IgD-negative memory B cell (primary cell): Measurements from ENCODE around the gene CUL7. TPM values are rescaled to one million over a fixed set of nuclear protein-coding genes. Genes with fewer than 3 reads are reported as not detected.
"Not testable (repeated sequence)": the region's sequence is repeated elsewhere in the genome, so short reads cannot be mapped to it uniquely, and the experiment has no call there.

Source experiments
- H3K27ac Mint-ChIP-seq, 3 donors: one replicate each; pipeline ENCODE4 v1.8.0; 2020 to 2022; ENCODE audit warnings: mild to moderate bottlenecking in 3 of 3, mixed read lengths in 3 of 3, moderate library complexity in 1 of 3
- H3K27me3 Mint-ChIP-seq: one replicate; pipeline ENCODE4 v1.8.0; 2021; ENCODE audit warnings: mixed read lengths
- H3K36me3 Mint-ChIP-seq: one replicate; pipeline ENCODE4 v1.8.0; 2020; ENCODE audit warnings: mild to moderate bottlenecking, mixed read lengths
- H3K4me1 Mint-ChIP-seq, 3 donors: one replicate each; pipeline ENCODE4 v1.8.0; 2020 to 2022; ENCODE audit warnings: mixed read lengths in 3 of 3, mild to moderate bottlenecking in 1 of 3
- H3K4me3 Mint-ChIP-seq, 4 donors: one replicate each; pipeline ENCODE4 v1.8.0; 2020 to 2022; ENCODE audit warnings: mild to moderate bottlenecking in 4 of 4, mixed read lengths in 4 of 4, moderate library complexity in 3 of 4
- H3K9me3 Mint-ChIP-seq, 3 donors: one replicate each; pipeline ENCODE4 v1.8.0; 2020 to 2021; ENCODE audit warnings: mixed read lengths in 3 of 3, mild to moderate bottlenecking in 1 of 3
- polyA plus RNA-seq: library from polyadenylated mRNA; unstranded; fragments of 300-500 nt; fragmentation: Illumina TruSeq; gene quantifications from one replicate; pipeline ENCODE4 v1.2.3, GENCODE V29; 2021

Gene CUL7
- polyA plus RNA-seq, 1 donor from 2014 or later, result 5.3 TPM

- Mint-ChIP-seq H3K4me3 (peak overlapping the region in 1 of 4 donors; percentile 37), H3K4me1 (peaks cover 0 to 2% (median 0%) of the 10 kb centered on the region in 3 donors), H3K27me3 (peaks cover 11% of the 10 kb centered on the region), H3K9me3 (no peaks in the 10 kb centered on the region), H3K27ac (no peak overlapping the region), H3K36me3 (no peaks in the 10 kb centered on the region)
Observed at GRCh38 chr6:43086022-43086658, 32.5 kb upstream of the CUL7 start.

DNA sequence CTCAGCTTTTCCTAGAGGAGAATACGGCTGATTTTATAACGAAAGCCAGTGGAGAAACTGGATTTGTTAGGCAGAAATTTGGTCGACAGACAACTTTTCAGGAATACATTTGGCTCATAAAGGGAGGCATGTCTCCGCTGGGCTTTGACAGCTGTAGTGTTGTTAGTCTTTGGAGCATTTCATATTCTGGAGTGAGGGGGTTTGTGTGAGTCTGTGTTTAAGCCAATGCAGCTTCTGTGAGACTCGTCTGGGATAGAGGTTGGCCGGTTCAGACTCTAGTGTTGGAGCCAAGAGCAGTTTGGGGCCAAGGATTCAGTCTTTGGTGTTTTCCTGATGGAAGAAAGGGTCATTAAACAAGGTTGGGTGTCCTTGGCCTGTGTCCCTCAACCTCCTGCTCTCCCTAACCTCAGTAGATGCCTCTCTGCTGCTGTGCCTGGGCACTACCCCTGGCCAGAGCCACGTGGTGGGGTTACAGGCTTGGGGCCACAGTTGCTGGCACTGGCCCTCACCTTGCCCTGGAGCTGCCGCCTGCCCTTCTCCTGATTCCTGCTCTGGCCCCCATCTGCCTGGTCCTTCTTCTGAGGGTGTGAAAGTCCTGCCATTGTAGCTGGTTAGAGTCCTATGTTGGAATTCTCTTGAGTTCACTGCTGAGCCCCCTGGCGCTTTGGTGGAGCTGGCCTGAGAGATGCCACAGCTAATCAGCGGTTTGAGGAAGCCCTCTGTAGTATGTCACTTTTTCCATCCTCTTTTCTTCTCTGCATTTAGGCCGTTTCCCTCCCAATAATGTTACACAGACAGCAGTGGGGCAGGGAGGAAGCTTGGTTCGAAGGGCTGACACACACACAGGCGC, 29.4 kb upstream of the CUL7 start:
- peaks cover 15% of the 10 kb centered on the region for H3K27me3 Mint-ChIP-seq

GRCh38 chr6:43081922-43082321, 28.3 kb upstream of the CUL7 start:
- H3K36me3 Mint-ChIP-seq, H3K4me3 Mint-ChIP-seq, H3K27ac Mint-ChIP-seq, H3K9me3 Mint-ChIP-seq, H3K4me1 Mint-ChIP-seq: not testable (repeated sequence)
- peaks cover 25% of the 10 kb centered on the region for H3K27me3 Mint-ChIP-seq

More for the DNA sequence above, 29.4 kb upstream of the CUL7 start:
- Mint-ChIP-seq H3K36me3 (no peaks in the 10 kb centered on the region), H3K4me3 (peak overlapping the region in 1 of 4 donors; percentile 12), H3K4me1 (peaks cover 0 to 2% (median 0%) of the 10 kb centered on the region in 3 donors), H3K9me3 (no peaks in the 10 kb centered on the region), H3K27ac (no peak overlapping the region)

GRCh38 chr6:43081043-43081442, 27.4 kb upstream of the CUL7 start:
- no peaks in the 10 kb centered on the region for H3K36me3 Mint-ChIP-seq
- no peak overlapping the region for H3K27ac Mint-ChIP-seq
- no peaks in the 10 kb centered on the region for H3K9me3 Mint-ChIP-seq
- no peaks in the 10 kb centered on the region for H3K4me1 Mint-ChIP-seq
- H3K4me3 Mint-ChIP-seq, result no peak overlapping the region
- H3K27me3 Mint-ChIP-seq, result peaks cover 23% of the 10 kb centered on the region

- H3K36me3 Mint-ChIP-seq, result peaks cover 3% of the 10 kb centered on the region
- no peak overlapping the region for H3K4me3 Mint-ChIP-seq
- H3K4me1 Mint-ChIP-seq, result peaks cover 0 to 4% (median 0%) of the 10 kb centered on the region in 3 donors
- H3K27ac Mint-ChIP-seq, result no peak overlapping the region
- H3K27me3 Mint-ChIP-seq, result peaks cover 26% of the 10 kb centered on the region
- H3K9me3 Mint-ChIP-seq, result no peaks in the 10 kb centered on the region
Observed at GRCh38 chr6:43078691-43079090, 25.0 kb upstream of the CUL7 start.

GRCh38 chr6:43077981-43078511, 24.4 kb upstream of the CUL7 start:
- Mint-ChIP-seq H3K4me1 (peaks cover 0 to 4% (median 0%) of the 10 kb centered on the region in 3 donors), H3K27me3 (peaks cover 25% of the 10 kb centered on the region), H3K36me3 (peaks cover 9% of the 10 kb centered on the region), H3K4me3 (peak overlapping the region in 2 of 4 donors; percentile 13 to 55), H3K9me3 (no peaks in the 10 kb centered on the region), H3K27ac (no peak overlapping the region)

DNA sequence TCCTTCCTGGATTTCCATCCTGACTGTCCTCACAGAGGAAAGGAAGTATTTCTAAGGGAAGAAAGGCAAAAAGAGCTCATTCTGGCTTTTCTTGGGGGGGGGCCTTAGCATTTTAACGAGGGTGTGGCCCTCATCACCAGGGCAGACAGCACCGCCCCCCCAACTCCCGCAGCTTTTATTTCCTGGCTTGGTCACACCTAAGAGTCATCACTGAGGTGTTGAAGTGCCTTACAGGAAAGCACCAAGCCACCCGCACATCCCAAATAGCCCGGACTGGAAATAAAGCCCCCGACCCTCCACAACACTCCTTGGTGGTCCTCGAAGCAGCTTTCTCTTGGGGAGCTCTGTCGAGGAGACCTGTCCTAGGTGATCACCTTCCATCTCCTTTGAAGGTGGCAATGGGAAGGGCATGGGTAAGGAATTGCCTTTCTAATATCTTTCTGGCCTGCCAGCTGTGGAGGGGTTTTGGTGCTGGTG, 23.7 kb upstream of the CUL7 start:
- Mint-ChIP-seq H3K4me1 (peaks cover 0 to 4% (median 0%) of the 10 kb centered on the region in 3 donors), H3K9me3 (no peaks in the 10 kb centered on the region), H3K4me3 (peak overlapping the region in 2 of 4 donors; percentile 55 to 66), H3K27ac (no peak overlapping the region), H3K27me3 (peaks cover 26% of the 10 kb centered on the region), H3K36me3 (peaks cover 12% of the 10 kb centered on the region)

DNA sequence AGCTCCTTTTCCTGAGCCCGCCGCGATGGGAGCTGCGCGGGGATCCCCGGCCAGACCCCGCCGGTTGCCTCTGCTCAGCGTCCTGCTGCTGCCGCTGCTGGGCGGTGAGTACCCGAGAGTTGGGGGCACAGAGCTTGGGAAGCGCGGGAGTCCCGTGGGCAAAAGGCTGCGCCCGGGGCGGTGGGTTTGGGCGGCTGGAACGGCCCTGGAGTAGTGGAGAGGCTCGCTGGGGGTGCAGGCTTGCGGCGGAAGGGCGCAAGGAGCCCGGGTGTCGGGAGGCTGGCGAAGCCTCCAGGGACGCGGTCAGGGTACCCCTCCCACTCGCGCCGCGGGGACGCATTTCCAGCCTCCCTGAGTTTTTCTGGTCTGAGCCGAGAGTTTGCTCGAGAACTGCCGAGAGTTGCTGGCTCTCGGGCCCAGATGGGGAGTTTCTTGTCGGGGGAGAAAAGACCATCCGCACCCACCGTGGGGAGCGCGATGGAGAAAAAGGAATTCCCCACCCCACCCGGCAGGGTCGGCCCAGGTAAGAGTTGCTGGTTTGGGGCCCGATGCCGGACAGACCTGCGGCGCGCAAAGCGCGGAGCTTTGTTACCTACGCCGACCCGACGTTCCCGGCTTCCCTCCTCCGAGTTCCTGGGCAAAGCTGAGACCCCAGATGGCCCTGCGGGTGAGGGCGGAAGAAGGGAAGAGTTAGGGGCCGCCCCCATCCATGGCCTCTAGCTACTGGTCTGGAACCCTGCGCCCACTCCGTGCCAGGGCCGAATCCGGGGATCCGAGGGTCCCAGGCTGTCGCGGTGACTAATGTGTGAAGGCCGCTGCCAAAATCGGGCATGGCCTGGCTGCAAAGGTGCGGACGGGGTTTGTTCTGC, 23.0 kb upstream of the CUL7 start:
- Mint-ChIP-seq H3K27me3 (peaks cover 26% of the 10 kb centered on the region), H3K4me3 (peak overlapping the region in 3 of 4 donors; percentile 47 to 71 (median 70)), H3K27ac (no peak overlapping the region), H3K9me3 (no peaks in the 10 kb centered on the region), H3K36me3 (peaks cover 13% of the 10 kb centered on the region), H3K4me1 (peaks cover 0 to 4% (median 0%) of the 10 kb centered on the region in 3 donors)

DNA sequence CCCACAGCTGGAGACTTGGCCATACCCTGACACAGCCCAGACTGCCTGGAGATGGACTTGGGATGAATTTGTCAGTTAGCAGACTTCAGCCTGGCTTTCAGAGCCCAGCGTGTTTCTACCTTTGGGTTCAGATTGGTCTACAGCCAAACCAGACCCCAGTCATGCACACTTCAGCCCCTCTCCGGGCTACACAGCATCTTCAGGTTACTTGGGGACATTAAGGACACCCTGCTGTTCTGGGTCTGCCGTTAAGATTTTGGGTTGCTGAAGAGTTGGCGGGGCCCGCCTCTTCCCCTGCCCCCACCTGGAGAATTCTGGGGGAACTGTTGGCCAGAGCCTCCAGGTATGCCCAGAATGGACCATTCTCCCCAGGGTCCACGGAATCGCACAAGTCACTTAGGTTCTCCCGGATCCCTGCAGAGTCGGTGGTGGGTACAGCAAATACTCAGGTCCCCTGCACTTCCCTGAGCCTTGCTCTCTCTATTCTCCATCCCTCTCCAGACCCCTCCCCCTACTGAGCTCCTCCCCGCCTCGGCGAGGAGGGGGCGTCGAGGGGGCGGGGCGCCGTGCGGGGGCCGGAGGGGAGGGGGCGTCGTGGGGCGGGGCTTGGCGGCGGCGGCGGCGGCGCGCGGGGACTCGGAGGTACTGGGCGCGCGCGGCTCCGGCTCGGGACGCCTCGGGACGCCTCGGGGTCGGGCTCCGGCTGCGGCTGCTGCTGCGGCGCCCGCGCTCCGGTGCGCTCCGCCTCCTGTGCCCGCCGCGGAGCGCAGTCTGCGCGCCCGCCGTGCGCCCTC, 22.2 kb upstream of the CUL7 start, which contains the start of gene PTK7:
Gene PTK7 (plus strand): TSS at position 645 of the 794 bp plus-strand sequence. CDS start 175 bp downstream, outside the sequence.
- Mint-ChIP-seq H3K9me3 (no peaks in the 10 kb centered on the region), H3K27me3 (peaks cover 26% of the 10 kb centered on the region), H3K4me3 (peak within 1 kb of the TSS in 3 of 4 donors; percentile 47 to 83 (median 81)), H3K27ac (no peak within 1 kb of the TSS), H3K4me1 (peaks cover 0 to 4% (median 0%) of the 10 kb centered on the region in 3 donors), H3K36me3 (peaks cover 13% of the 10 kb centered on the region)

GRCh38 chr6:43074847-43075669, 21.4 kb upstream of the CUL7 start:
- Mint-ChIP-seq H3K27me3 (peaks cover 26% of the 10 kb centered on the region), H3K4me3 (peak overlapping the region in 3 of 4 donors; percentile 8 to 81 (median 26)), H3K9me3 (no peaks in the 10 kb centered on the region), H3K4me1 (peaks cover 0 to 4% (median 0%) of the 10 kb centered on the region in 3 donors), H3K27ac (no peak overlapping the region), H3K36me3 (peaks cover 13% of the 10 kb centered on the region)

DNA sequence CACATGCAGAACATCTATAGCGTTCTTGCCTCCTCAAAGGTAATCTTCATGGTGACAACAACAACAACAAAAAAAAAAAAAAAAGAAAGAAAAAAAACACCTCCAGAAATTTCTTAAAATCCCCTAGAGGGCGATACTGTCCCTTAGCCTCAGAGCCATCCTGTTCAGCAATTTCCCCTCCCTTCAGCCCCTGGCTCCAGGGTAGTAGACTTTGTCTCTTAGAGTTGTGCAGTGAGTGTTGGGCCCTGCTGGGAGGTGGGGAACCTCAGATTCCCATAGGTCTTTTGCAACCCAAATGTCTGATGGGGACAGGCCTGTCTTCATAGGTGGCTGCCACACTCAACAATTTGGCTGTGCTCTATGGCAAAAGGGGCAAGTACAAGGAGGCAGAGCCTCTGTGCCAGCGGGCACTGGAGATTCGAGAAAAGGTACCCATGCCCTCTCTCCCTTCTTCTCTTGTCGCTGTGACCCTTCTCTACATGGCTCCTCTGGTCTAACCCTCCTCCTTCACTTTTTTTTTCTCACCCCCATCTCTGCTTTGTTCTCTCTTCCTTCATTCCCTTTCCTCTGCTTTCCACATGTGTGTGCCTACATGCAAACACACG, 16.5 kb upstream of the CUL7 start:
- Mint-ChIP-seq H3K27me3 (peaks cover 6% of the 10 kb centered on the region), H3K27ac (no peak overlapping the region), H3K4me3 (no peak overlapping the region), H3K4me1 (peaks cover 0 to 2% (median 0%) of the 10 kb centered on the region in 3 donors), H3K9me3 (no peaks in the 10 kb centered on the region), H3K36me3 (peaks cover 16% of the 10 kb centered on the region)

GRCh38 chr6:43062818-43063217, 9.2 kb upstream of the CUL7 start:
- no peak overlapping the region for H3K27ac Mint-ChIP-seq
- no peaks in the 10 kb centered on the region for H3K36me3 Mint-ChIP-seq
- peaks cover 24 to 28% (median 25%) of the 10 kb centered on the region in 3 donors for H3K4me1 Mint-ChIP-seq
- H3K27me3 Mint-ChIP-seq, result no peaks in the 10 kb centered on the region
- no peaks in the 10 kb centered on the region for H3K9me3 Mint-ChIP-seq
- H3K4me3 Mint-ChIP-seq, result peak overlapping the region in 1 of 4 donors; percentile 91

- Mint-ChIP-seq H3K27ac (no peak overlapping the region), H3K4me3 (peak overlapping the region in 1 of 4 donors; percentile 91), H3K36me3 (no peaks in the 10 kb centered on the region), H3K4me1 (peaks cover 24 to 30% (median 26%) of the 10 kb centered on the region in 3 donors), H3K27me3 (no peaks in the 10 kb centered on the region), H3K9me3 (no peaks in the 10 kb centered on the region)
Observed at GRCh38 chr6:43061861-43062260, 8.2 kb upstream of the CUL7 start.
